Lower lobe of right lung (tissue), 2 donors: ENCODE measurements around the gene RNF213. TPM values are rescaled to one million over a fixed set of nuclear protein-coding genes. Genes with fewer than 3 reads are reported as not detected.

ENCODE experiments used
- ATAC-seq, 2 donors: fragments of 200-7000 bp; cut with Tn5 transposase; one replicate each; pipeline ENCODE4 v1.9.1; 2020 to 2022; ENCODE audit warnings: mild to moderate bottlenecking in 2 of 2, moderate library complexity in 2 of 2
- DNase-seq: peaks from one replicate; pipeline ENCODE4 v3.0.0-alpha.2; 2020
- H3K27ac ChIP-seq: fragments of 200-600 bp; one replicate; pipeline ENCODE4 v1.8.0; 2022
- H3K27me3 ChIP-seq: fragments of 200-600 bp; one replicate; pipeline ENCODE4 v1.8.0; 2022; ENCODE audit warnings: low read depth
- H3K36me3 ChIP-seq: fragments of 200-600 bp; one replicate; pipeline ENCODE4 v1.8.0; 2022; ENCODE audit warnings: mild to moderate bottlenecking
- H3K4me1 ChIP-seq: fragments of 200-600 bp; one replicate; pipeline ENCODE4 v1.8.0; 2022
- H3K4me3 ChIP-seq: fragments of 200-600 bp; one replicate; pipeline ENCODE4 v1.8.0; 2022; ENCODE audit warnings: mild to moderate bottlenecking
- H3K9me3 ChIP-seq: fragments of 200-600 bp; one replicate; pipeline ENCODE4 v1.8.0; 2022
- CTCF ChIP-seq: fragments of 200-600 bp; IDR thresholded peaks from one replicate; pipeline ENCODE4 v1.8.0; 2022; ENCODE audit warnings: antibody characterized with exemption, mild to moderate bottlenecking
- intact Hi-C: fragments of 100-400 bp; cut with DNase I; formaldehyde crosslinking; loops from one replicate; pipeline ENCODE4 v1.11.0; 2022
- total RNA-seq: library from RNA; stranded (reverse); fragmentation: NEBNext Ultra II Directional; extraction: Animal tissue kit (Norgen Biotek cat#: 25700); gene quantifications from one replicate; pipeline ENCODE4 v1.2.1, GENCODE V29; 2021
- donor health status: DM: no; HTN: yes; CAD: no; lungs with severe emphysema.

RNF213 gene
- total RNA-seq, 1 donor from 2014 or later = 300 TPM

- Histone ChIP-seq H3K9me3 (no peaks in the 10 kb centered on the region), H3K27me3 (no peaks in the 10 kb centered on the region), H3K36me3 (peaks cover 26% of the 10 kb centered on the region), H3K27ac (no peak overlapping the region), H3K4me3 (no peak overlapping the region), H3K4me1 (peaks cover 6% of the 10 kb centered on the region)
- DNase-seq = peak; percentile 39
- ATAC-seq = peak in 1 of 2 donors; percentile 3
- no peak for TF ChIP-seq CTCF
- intact Hi-C loops = loop anchor here (10.0 kb wide), 1 partner anchor 153 kb away; no protein-coding TSS in a partner anchor
Measured at GRCh38 chr17:80421381-80422090, 160.9 kb downstream of the RNF213 start.

GRCh38 chr17:80422276-80422675, 161.6 kb downstream of the RNF213 start:
- peaks cover 7% of the 10 kb centered on the region for H3K4me1 ChIP-seq
- H3K27me3 ChIP-seq = no peaks in the 10 kb centered on the region
- DNase-seq (no peak), ATAC-seq (no peak)
- intact Hi-C loops = loop anchor here (10.0 kb wide), 1 partner anchor 153 kb away; no protein-coding TSS in a partner anchor
- peaks cover 22% of the 10 kb centered on the region for H3K36me3 ChIP-seq
- H3K4me3 ChIP-seq = no peak overlapping the region
- H3K27ac ChIP-seq = no peak overlapping the region
- no peaks in the 10 kb centered on the region for H3K9me3 ChIP-seq
- no peak for TF ChIP-seq CTCF

GRCh38 chr17:80422981-80423380, 162.3 kb downstream of the RNF213 start:
- ATAC-seq (no peak), DNase-seq (no peak)
- TF ChIP-seq CTCF = no peak
- Histone ChIP-seq H3K4me1 (peaks cover 7% of the 10 kb centered on the region), H3K27me3 (no peaks in the 10 kb centered on the region), H3K9me3 (no peaks in the 10 kb centered on the region), H3K27ac (no peak overlapping the region), H3K36me3 (peaks cover 15% of the 10 kb centered on the region), H3K4me3 (no peak overlapping the region)
- intact Hi-C loops = loop anchor here (10.0 kb wide), 1 partner anchor 152 kb away; no protein-coding TSS in a partner anchor

GRCh38 chr17:80423536-80424225, 163.0 kb downstream of the RNF213 start:
- Histone ChIP-seq H3K9me3 (no peaks in the 10 kb centered on the region), H3K27ac (no peak overlapping the region), H3K4me3 (no peak overlapping the region), H3K27me3 (no peaks in the 10 kb centered on the region), H3K4me1 (peaks cover 7% of the 10 kb centered on the region), H3K36me3 (peaks cover 15% of the 10 kb centered on the region)
- DNase-seq (no peak), ATAC-seq (no peak)
- no peak for TF ChIP-seq CTCF
- intact Hi-C loops = loop anchor here (10.0 kb wide), 1 partner anchor 151 kb away; no protein-coding TSS in a partner anchor

GRCh38 chr17:80424261-80424660, 163.6 kb downstream of the RNF213 start:
- Histone ChIP-seq H3K9me3 (no peaks in the 10 kb centered on the region), H3K4me1 (peaks cover 7% of the 10 kb centered on the region), H3K27me3 (no peaks in the 10 kb centered on the region), H3K27ac (no peak overlapping the region), H3K4me3 (no peak overlapping the region), H3K36me3 (peaks cover 19% of the 10 kb centered on the region)
- no peak for TF ChIP-seq CTCF
- intact Hi-C loops = loop anchor here (10.0 kb wide), 1 partner anchor 151 kb away; no protein-coding TSS in a partner anchor
- DNase-seq (no peak), ATAC-seq (no peak)
